ENCODE measurements around the gene CAMKMT. TPM values are rescaled to one million over a fixed set of nuclear protein-coding genes. Genes with fewer than 3 reads are reported as not detected.

Gene CAMKMT
- total and polyA plus RNA-seq, 9 of the 15 experiments (the other 6 are each of a cell fraction or from before 2014, with no cell fraction given), result 1.6 to 15.3 (median 7.4) TPM

GRCh38 chr2:44443517-44443916 lies 81.8 kb downstream of the CAMKMT start:
- no peak overlapping the region for H3K9ac ChIP-seq (ENCODE audit: insufficient read depth in 1 of 2, low read depth in 2 of 2, low read length in 2 of 2)
- no peak overlapping the region for H3K4me3 ChIP-seq
- ChIA-PET CTCF (ENCODE audit: low intra/inter-chr PET ratio) (no interaction called here), POLR2A (interaction anchor here (1.0 kb wide), 1 partner anchor 208 kb away, joined by 3 read pairs; no protein-coding TSS in a partner anchor)
- H4K20me1 ChIP-seq (replicated peaks; ENCODE audit: control insufficient read depth, insufficient read depth, low read length), result no peaks in the 10 kb centered on the region
- no TSS peak for BruUV-seq (replicated peaks)
- no peak overlapping the region for H3K4me2 ChIP-seq (ENCODE audit: insufficient read depth, low read length)
- no peaks in the 10 kb centered on the region for H3K27me3 ChIP-seq (ENCODE audit: control insufficient read depth in 2 of 2, insufficient read depth in 2 of 2, low read length in 2 of 2)
- intact Hi-C loops (cut with micrococcal nuclease) (no loop called here), in situ Hi-C loops (cut with MboI) (no loop called here)
- no peaks in the 10 kb centered on the region for H3K79me2 ChIP-seq (ENCODE audit: control insufficient read depth, insufficient read depth, low read length)
- TF ChIP-seq KHSRP (IDR thresholded peaks at IDR 0.05), result no peak
- TF ChIP-seq MED1 (CRISPR knock-in tag; IDR thresholded peaks at IDR 0.05; ENCODE audit: borderline replicate concordance), result no peak
- TF ChIP-seq NBN (IDR thresholded peaks at IDR 0.05; ENCODE audit: low read depth), result no peak
- no peak for TF ChIP-seq PRPF4 (IDR thresholded peaks at IDR 0.05; ENCODE audit: insufficient read depth, low read depth, low read length, poor library complexity, severe bottlenecking)
- TF ChIP-seq GATAD2A (IDR thresholded peaks at IDR 0.05), result no peak
- TF ChIP-seq BCL6 (CRISPR knock-in tag; IDR thresholded peaks at IDR 0.05), result no peak
- TF ChIP-seq ZNF589 (CRISPR knock-in tag; IDR thresholded peaks at IDR 0.05; ENCODE audit: low read depth), result no peak
- DNase-seq (ENCODE audit: extremely low read depth in 1 of 4, low spot score in 3 of 4), result no peak
- WGBS (ENCODE audit: insufficient coverage, low coverage, missing lambda C conversion rate), result 86% methylated on average over 2 of the region's 2 CpGs
- no peaks in the 10 kb centered on the region for H3K9me1 ChIP-seq (ENCODE audit: control insufficient read depth, insufficient read depth, low read length)
- no peak overlapping the region for H2AFZ ChIP-seq (ENCODE audit: low read depth, low read length)
- H3K27ac ChIP-seq (ENCODE audit: extremely low read depth, low read depth, low read length), result no peak overlapping the region
- no peaks in the 10 kb centered on the region for H3K9me3 ChIP-seq (replicated peaks; ENCODE audit: control insufficient read depth, insufficient read depth, low read depth, low read length)
- ATAC-seq, result no peak
- no peaks in the 10 kb centered on the region for H3K4me1 ChIP-seq (replicated peaks in 1 of 2; ENCODE audit: control insufficient read depth in 2 of 2, insufficient read depth in 2 of 2, low read length in 2 of 2)
- no peak for FAIRE-seq
- H3K36me3 ChIP-seq (ENCODE audit: control insufficient read depth, insufficient read depth, low read length), result no peaks in the 10 kb centered on the region

GRCh38 chr2:44444881-44445280 lies 83.1 kb downstream of the CAMKMT start:
- H3K27ac ChIP-seq (ENCODE audit: extremely low read depth, low read depth, low read length), result no peak overlapping the region
- BruUV-seq (replicated peaks), result no TSS peak
- no peaks in the 10 kb centered on the region for H3K27me3 ChIP-seq (ENCODE audit: control insufficient read depth in 2 of 2, insufficient read depth in 2 of 2, low read length in 2 of 2)
- in situ Hi-C loops (cut with MboI), result no loop called here
- no peak for FAIRE-seq
- ChIA-PET POLR2A (interaction anchor here (1.0 kb wide), 1 partner anchor 209 kb away, joined by 3 read pairs; no protein-coding TSS in a partner anchor), CTCF (ENCODE audit: low intra/inter-chr PET ratio) (no interaction called here)
- no peaks in the 10 kb centered on the region for H4K20me1 ChIP-seq (replicated peaks; ENCODE audit: control insufficient read depth, insufficient read depth, low read length)
- intact Hi-C loops (cut with micrococcal nuclease), result no loop called here
- no peak for DNase-seq (ENCODE audit: extremely low read depth in 1 of 4, low spot score in 3 of 4)
- no peak overlapping the region for H3K4me3 ChIP-seq
- H3K36me3 ChIP-seq (ENCODE audit: control insufficient read depth, insufficient read depth, low read length), result no peaks in the 10 kb centered on the region
- no peaks in the 10 kb centered on the region for H3K9me1 ChIP-seq (ENCODE audit: control insufficient read depth, insufficient read depth, low read length)
- no peak overlapping the region for H3K9ac ChIP-seq (ENCODE audit: insufficient read depth in 1 of 2, low read depth in 2 of 2, low read length in 2 of 2)
- 43% methylated on average over 2 of the region's 2 CpGs for WGBS (ENCODE audit: insufficient coverage, low coverage, missing lambda C conversion rate)
- TF ChIP-seq MEIS2 (IDR thresholded peaks at IDR 0.05; ENCODE audit: partially characterized antibody) (no peak), ELF2 (CRISPR knock-in tag; IDR thresholded peaks at IDR 0.05) (no peak)
- no peak for ATAC-seq
- no peaks in the 10 kb centered on the region for H3K79me2 ChIP-seq (ENCODE audit: control insufficient read depth, insufficient read depth, low read length)
- no peaks in the 10 kb centered on the region for H3K9me3 ChIP-seq (replicated peaks; ENCODE audit: control insufficient read depth, insufficient read depth, low read depth, low read length)
- no peak overlapping the region for H3K4me2 ChIP-seq (ENCODE audit: insufficient read depth, low read length)
- no peaks in the 10 kb centered on the region for H3K4me1 ChIP-seq (replicated peaks in 1 of 2; ENCODE audit: control insufficient read depth in 2 of 2, insufficient read depth in 2 of 2, low read length in 2 of 2)
- no peak overlapping the region for H2AFZ ChIP-seq (ENCODE audit: low read depth, low read length)
